ENCODE data around the gene RBMX.

- TF ChIP-seq POLR2A (IDR thresholded peaks at IDR 0.05; ENCODE audit: low read depth) (no peak), CTCF (IDR thresholded peaks at IDR 0.05) (no peak), POLR2AphosphoS5 (IDR thresholded peaks at IDR 0.05) (no peak), EP300 (IDR thresholded peaks at IDR 0.05) (no peak)
These were observed 36.3 kb upstream of the RBMX start for GRCh38 chrX:136916827-136917226.
